ENCODE data around the gene OXNAD1. TPM values are rescaled to one million over a fixed set of nuclear protein-coding genes. Genes with fewer than 3 reads are reported as not detected.

Gene OXNAD1
- total RNA-seq, 2 donors from 2014 or later: 13.5 to 18.8 TPM

DNA sequence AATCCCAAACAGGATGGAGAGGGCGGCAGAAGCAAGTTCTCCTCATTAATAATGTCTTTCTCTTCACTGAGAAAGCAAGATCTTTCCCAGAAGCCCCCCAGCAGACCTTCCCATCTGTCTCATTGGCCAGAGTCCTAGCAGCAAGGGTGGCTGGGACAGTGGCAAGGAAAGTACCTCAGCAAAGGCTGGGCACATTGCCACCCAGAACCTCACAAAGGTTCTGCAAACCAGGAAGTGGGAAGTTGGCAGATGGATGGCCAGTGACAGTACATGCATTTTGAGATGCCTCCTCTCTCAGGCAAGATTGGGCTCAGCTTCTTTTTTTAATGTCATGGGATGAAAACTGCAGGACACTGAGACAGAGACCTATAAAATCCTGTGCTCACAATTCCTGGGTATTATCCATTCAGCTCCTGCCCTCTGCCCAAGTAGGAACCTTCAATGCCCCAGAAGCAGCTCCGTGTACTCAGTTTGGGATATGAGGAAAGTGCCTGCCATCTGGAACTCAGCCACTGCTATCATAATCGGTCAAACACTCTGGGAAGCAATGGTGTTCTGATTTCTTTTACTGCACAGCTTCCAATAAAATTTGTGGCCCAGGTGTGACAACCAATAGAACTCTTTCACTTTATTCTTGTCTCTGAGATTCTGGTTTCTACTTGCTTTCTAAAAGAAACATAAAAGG is 25.8 kb upstream of the OXNAD1 start:
- Histone ChIP-seq H3K27ac (no peak overlapping the region), H3K9me3 (no peaks in the 10 kb centered on the region)
- TF ChIP-seq, protein P1, sequence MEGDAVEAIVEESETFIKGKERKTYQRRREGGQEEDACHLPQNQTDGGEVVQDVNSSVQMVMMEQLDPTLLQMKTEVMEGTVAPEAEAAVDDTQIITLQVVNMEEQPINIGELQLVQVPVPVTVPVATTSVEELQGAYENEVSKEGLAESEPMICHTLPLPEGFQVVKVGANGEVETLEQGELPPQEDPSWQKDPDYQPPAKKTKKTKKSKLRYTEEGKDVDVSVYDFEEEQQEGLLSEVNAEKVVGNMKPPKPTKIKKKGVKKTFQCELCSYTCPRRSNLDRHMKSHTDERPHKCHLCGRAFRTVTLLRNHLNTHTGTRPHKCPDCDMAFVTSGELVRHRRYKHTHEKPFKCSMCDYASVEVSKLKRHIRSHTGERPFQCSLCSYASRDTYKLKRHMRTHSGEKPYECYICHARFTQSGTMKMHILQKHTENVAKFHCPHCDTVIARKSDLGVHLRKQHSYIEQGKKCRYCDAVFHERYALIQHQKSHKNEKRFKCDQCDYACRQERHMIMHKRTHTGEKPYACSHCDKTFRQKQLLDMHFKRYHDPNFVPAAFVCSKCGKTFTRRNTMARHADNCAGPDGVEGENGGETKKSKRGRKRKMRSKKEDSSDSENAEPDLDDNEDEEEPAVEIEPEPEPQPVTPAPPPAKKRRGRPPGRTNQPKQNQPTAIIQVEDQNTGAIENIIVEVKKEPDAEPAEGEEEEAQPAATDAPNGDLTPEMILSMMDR (IDR thresholded peaks at IDR 0.05): no peak
- no peak for TF ChIP-seq POLR2A (IDR thresholded peaks at IDR 0.05)

DNA sequence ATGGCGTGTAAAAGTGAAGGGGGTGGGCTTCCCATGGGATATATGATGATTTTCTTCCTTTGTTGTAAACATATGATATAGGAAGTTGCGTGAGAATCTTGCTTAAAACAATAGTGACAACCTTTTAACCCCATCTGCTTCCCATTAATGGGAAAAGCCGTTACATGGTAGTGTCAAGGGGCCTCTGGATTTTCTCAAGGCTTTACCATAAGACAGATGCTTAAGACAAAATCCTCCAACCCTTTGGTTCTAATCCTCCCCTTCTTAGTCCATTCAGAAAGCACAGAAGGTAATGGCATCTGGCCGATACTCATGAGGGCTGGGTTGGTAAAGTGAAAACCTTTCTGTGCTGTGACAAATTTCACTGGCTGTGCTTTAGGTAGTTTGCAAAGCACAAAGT is 25.2 kb upstream of the OXNAD1 start:
- Histone ChIP-seq H3K27me3 (no peaks in the 10 kb centered on the region), H3K36me3 (replicated peaks in 1 of 2; ENCODE audit: insufficient read depth in 1 of 2, low read depth in 2 of 2) (no peaks in the 10 kb centered on the region), H3K4me3 (no peak overlapping the region), H3K9me3 (no peaks in the 10 kb centered on the region), H3K4me1 (peaks cover 16% of the 10 kb centered on the region), H3K27ac (no peak overlapping the region)
- no peak for TF ChIP-seq POLR2A (IDR thresholded peaks at IDR 0.05)
- TF ChIP-seq, protein P1 (IDR thresholded peaks at IDR 0.05): no peak
- intact Hi-C loops (cut with DNase I): loop anchor here (10.0 kb wide), 1 partner anchor 425 kb away; no protein-coding TSS in a partner anchor
- ATAC-seq: no peak
- 79 to 85% methylated on average over 4 of the region's 4 CpGs for WGBS, 2 donors
- DNase-seq: no peak

More for the DNA sequence above, 25.8 kb upstream of the OXNAD1 start:
- H3K36me3 ChIP-seq (replicated peaks in 1 of 2; ENCODE audit: insufficient read depth in 1 of 2, low read depth in 2 of 2): no peaks in the 10 kb centered on the region
- ATAC-seq: no peak
- intact Hi-C loops (cut with DNase I): no loop called here
- H3K27me3 ChIP-seq: no peaks in the 10 kb centered on the region
- no peak for DNase-seq
- WGBS, 2 donors: 29 to 47% methylated on average over 3 of the region's 3 CpGs
- no peak overlapping the region for H3K4me3 ChIP-seq
- H3K4me1 ChIP-seq: peaks cover 10% of the 10 kb centered on the region

- no peaks in the 10 kb centered on the region for H3K36me3 ChIP-seq (replicated peaks in 1 of 2; ENCODE audit: insufficient read depth in 1 of 2, low read depth in 2 of 2)
- H3K4me1 ChIP-seq: peaks cover 16% of the 10 kb centered on the region
- DNase-seq: no peak
- no peaks in the 10 kb centered on the region for H3K27me3 ChIP-seq
- H3K9me3 ChIP-seq: no peaks in the 10 kb centered on the region
- 67 to 70% methylated on average over 6 of the region's 6 CpGs for WGBS, 2 donors
- ATAC-seq: peak; percentile 31
- no peak overlapping the region for H3K27ac ChIP-seq
- no peak overlapping the region for H3K4me3 ChIP-seq
- TF ChIP-seq POLR2A (IDR thresholded peaks at IDR 0.05): no peak
- TF ChIP-seq, protein P1 (IDR thresholded peaks at IDR 0.05): no peak
- intact Hi-C loops (cut with DNase I): loop anchor here (10.0 kb wide), 1 partner anchor 426 kb away; no protein-coding TSS in a partner anchor
Observed at GRCh38 chr3:16240229-16241023, 24.6 kb upstream of the OXNAD1 start.

DNA sequence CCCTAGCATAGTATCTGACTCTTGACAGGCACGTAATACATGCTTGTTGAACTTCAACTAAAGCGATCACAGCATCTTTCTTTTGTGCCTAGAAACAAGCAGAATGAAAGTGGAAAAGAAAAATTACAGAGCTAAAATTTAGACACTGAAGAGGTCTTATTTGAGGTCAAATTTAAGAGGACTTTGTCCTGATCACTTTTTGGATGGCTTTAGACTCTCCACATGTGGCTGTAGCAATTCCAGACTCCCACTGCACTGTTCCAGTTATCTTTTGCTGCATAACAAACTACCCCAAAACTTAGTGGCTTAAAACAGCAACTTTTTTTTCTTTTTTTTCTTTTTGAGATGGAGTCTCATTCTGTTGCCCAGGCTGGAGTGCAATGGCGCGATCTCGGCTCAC is 23.8 kb upstream of the OXNAD1 start:
- 89 to 96% methylated on average over 5 of the region's 5 CpGs for WGBS, 2 donors
- TF ChIP-seq POLR2A (IDR thresholded peaks at IDR 0.05): no peak
- TF ChIP-seq, protein P1 (IDR thresholded peaks at IDR 0.05): no peak
- no peak for DNase-seq
- Histone ChIP-seq H3K27me3 (no peaks in the 10 kb centered on the region), H3K4me1 (peaks cover 16% of the 10 kb centered on the region), H3K36me3 (replicated peaks in 1 of 2; ENCODE audit: insufficient read depth in 1 of 2, low read depth in 2 of 2) (no peaks in the 10 kb centered on the region), H3K4me3 (no peak overlapping the region), H3K27ac (no peak overlapping the region), H3K9me3 (no peaks in the 10 kb centered on the region)
- no peak for ATAC-seq
- intact Hi-C loops (cut with DNase I): loop anchor here (10.0 kb wide), 1 partner anchor 426 kb away; no protein-coding TSS in a partner anchor

Data from body of pancreas (tissue), 4 donors.